Calu3 (cell line): ENCODE data around the gene MED31. TPM values are rescaled to one million over a fixed set of nuclear protein-coding genes. Genes with fewer than 3 reads are reported as not detected.

ENCODE experiments used
- BruUV-seq: library from RNA; stranded (reverse); fragments of 400-500 nt; replicated peaks from 2 replicates; lab custom pipeline; 2021; lab: Mats Ljungman, UMichigan
- CTCF ChIA-PET: fragments of 300-600 bp; sonication (Branson Sonifier 250); formaldehyde crosslinking; loops from one replicate; lab custom pipeline; 2022; ENCODE audit warnings: antibody characterized with exemption; lab: Charles Lee
- DNase-seq: peaks from one replicate; pipeline ENCODE4 v3.0.0; 2022
- H3K27ac Mint-ChIP-seq: one replicate; pipeline ENCODE4 v1.8.0; 2022; ENCODE audit warnings: mixed read lengths; ENCODE audit not compliant: unreplicated experiment
- H3K27me3 Mint-ChIP-seq: one replicate; pipeline ENCODE4 v1.8.0; 2022; ENCODE audit warnings: mixed read lengths; ENCODE audit not compliant: unreplicated experiment
- H3K36me3 Mint-ChIP-seq: one replicate; pipeline ENCODE4 v1.8.0; 2022; ENCODE audit warnings: mild to moderate bottlenecking, moderate library complexity, mixed read lengths; ENCODE audit not compliant: insufficient read depth, unreplicated experiment
- H3K4me1 Mint-ChIP-seq: one replicate; pipeline ENCODE4 v1.8.0; 2022; ENCODE audit warnings: mild to moderate bottlenecking, low read depth, mixed read lengths; ENCODE audit not compliant: unreplicated experiment
- H3K4me3 Mint-ChIP-seq: one replicate; pipeline ENCODE4 v1.8.0; 2022; ENCODE audit warnings: mild to moderate bottlenecking, low read depth, moderate library complexity, mixed read lengths; ENCODE audit not compliant: unreplicated experiment
- H3K9me3 Mint-ChIP-seq: one replicate; pipeline ENCODE4 v1.8.0; 2022; ENCODE audit warnings: low read depth, mixed read lengths; ENCODE audit not compliant: unreplicated experiment
- intact Hi-C: fragments of 100-400 bp; cut with micrococcal nuclease; formaldehyde crosslinking; loops from one replicate; pipeline ENCODE4 v1.10.0; 2022; ENCODE audit not compliant: unreplicated experiment
- total RNA-seq: library from RNA; stranded (reverse); gene quantifications from 2 replicates; pipeline ENCODE4 v1.2.3, GENCODE V29; 2022
- TF ChIP-seq, protein P1 (sequence below): fragments of 200-600 bp; IDR thresholded peaks from one replicate; pipeline ENCODE4 v1.8.0; 2022; ENCODE audit warnings: antibody characterized with exemption; ENCODE audit not compliant: unreplicated experiment

The MED31 gene
- total RNA-seq, 1 experiment from 2014 or later, result 19.9 TPM

DNA sequence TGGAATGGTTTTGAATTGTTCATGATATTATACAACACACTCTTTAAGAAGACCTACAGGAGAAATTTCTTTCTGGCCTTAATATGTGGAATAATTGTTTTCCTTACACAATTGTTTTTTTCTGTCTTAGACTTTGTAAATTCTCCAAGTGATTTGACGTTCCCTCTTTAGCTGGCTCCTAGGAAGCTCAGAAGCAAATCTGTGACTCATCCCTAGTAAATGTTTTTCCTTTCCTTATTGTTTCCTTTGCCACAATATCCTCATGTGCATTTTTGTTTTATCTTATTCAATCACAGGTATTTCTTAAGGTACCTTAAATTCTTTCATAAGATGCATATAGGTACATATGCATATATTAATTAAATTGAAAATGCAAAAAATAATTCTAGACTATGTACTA is 24.4 kb downstream of the MED31 start:
- Mint-ChIP-seq H3K27ac (peak overlapping the region; percentile 51), H3K4me3 (no peak overlapping the region), H3K27me3 (no peaks in the 10 kb centered on the region), H3K9me3 (no peaks in the 10 kb centered on the region), H3K36me3 (peaks cover 10% of the 10 kb centered on the region), H3K4me1 (peaks cover 14% of the 10 kb centered on the region)
- CTCF ChIA-PET, result interaction anchor here (0.6 kb wide), 1 partner anchor 72 kb away, joined by 4 read pairs; no protein-coding TSS in a partner anchor
- TF ChIP-seq, protein P1, sequence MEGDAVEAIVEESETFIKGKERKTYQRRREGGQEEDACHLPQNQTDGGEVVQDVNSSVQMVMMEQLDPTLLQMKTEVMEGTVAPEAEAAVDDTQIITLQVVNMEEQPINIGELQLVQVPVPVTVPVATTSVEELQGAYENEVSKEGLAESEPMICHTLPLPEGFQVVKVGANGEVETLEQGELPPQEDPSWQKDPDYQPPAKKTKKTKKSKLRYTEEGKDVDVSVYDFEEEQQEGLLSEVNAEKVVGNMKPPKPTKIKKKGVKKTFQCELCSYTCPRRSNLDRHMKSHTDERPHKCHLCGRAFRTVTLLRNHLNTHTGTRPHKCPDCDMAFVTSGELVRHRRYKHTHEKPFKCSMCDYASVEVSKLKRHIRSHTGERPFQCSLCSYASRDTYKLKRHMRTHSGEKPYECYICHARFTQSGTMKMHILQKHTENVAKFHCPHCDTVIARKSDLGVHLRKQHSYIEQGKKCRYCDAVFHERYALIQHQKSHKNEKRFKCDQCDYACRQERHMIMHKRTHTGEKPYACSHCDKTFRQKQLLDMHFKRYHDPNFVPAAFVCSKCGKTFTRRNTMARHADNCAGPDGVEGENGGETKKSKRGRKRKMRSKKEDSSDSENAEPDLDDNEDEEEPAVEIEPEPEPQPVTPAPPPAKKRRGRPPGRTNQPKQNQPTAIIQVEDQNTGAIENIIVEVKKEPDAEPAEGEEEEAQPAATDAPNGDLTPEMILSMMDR, result no peak
- intact Hi-C loops, result no loop called here
- DNase-seq, result no peak
- BruUV-seq, result no TSS peak

DNA sequence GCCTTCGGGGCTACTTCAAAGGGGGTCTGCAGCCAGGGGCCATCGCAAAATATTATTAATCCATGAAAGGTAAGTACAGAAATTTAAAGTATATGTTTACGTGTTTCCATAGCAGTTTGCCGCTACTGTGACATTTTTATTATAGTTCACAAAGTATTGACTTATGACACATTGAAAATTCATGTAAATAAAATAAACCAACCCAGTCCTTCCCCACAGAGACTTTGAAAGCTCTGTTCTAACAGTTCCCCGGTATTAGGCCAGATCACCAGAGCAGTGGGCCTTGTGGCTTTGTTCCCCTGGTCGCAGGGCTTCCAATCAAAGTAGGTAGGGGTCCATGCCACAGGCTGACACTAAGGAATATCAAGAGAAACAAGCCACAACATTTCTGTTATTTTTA is 24.8 kb downstream of the MED31 start:
- TF ChIP-seq, protein P1, result no peak
- CTCF ChIA-PET, result interaction anchor here (0.6 kb wide), 1 partner anchor 71 kb away, joined by 4 read pairs; no protein-coding TSS in a partner anchor
- peaks cover 10% of the 10 kb centered on the region for H3K36me3 Mint-ChIP-seq
- H3K27ac Mint-ChIP-seq, result peak overlapping the region; percentile 51
- no peak for DNase-seq
- H3K9me3 Mint-ChIP-seq, result no peaks in the 10 kb centered on the region
- H3K4me3 Mint-ChIP-seq, result no peak overlapping the region
- intact Hi-C loops, result no loop called here
- H3K4me1 Mint-ChIP-seq, result peaks cover 13% of the 10 kb centered on the region
- BruUV-seq, result no TSS peak
- H3K27me3 Mint-ChIP-seq, result no peaks in the 10 kb centered on the region

DNA sequence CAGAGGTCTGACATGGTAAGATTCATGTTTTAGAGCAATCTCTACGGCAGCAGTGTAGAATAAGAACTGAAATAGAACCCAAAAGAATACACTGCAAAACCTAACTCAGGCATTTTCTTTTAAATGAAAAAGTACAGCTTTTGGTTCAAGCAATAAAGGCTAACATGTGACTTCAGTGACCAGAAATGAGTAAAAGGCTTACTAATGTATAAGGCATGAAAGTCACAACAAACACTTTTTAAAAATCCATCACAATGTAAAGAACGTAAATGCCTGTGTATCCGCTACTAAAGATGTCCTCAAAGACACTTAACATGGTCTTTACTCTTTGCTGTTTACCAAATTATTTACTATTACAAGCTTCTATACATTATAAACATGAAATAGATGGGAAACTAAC is 27.5 kb downstream of the MED31 start:
- intact Hi-C loops, result no loop called here
- BruUV-seq, result no TSS peak
- CTCF ChIA-PET, result no interaction called here
- Mint-ChIP-seq H3K36me3 (peaks cover 2% of the 10 kb centered on the region), H3K27ac (no peak overlapping the region), H3K9me3 (no peaks in the 10 kb centered on the region), H3K27me3 (no peaks in the 10 kb centered on the region), H3K4me1 (no peaks in the 10 kb centered on the region), H3K4me3 (no peak overlapping the region)
- DNase-seq, result no peak
- TF ChIP-seq, protein P1, result no peak

DNA sequence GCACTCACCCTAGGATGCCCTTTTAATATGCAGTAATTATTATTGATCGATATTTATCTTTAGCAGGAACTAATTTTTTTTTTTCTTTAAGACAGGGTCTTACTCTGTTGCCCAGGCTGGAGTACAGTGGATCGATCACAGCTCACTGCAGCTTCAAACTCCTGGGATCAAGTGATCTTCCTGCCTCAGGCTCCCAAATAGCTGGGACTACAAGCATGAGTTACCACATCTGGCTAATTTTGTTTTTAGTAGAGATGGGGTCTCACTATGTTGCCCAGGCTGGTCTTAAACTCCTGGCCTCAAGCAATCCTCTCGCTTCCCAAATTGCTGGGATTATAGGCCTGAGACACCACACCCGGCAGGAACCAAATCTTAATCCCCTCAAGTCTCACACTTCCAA is 40.2 kb downstream of the MED31 start:
- peaks cover 8% of the 10 kb centered on the region for H3K4me1 Mint-ChIP-seq
- CTCF ChIA-PET, result no interaction called here
- DNase-seq, result no peak
- no TSS peak for BruUV-seq
- H3K27me3 Mint-ChIP-seq, result no peaks in the 10 kb centered on the region
- TF ChIP-seq, protein P1, result no peak
- H3K4me3 Mint-ChIP-seq, result no peak overlapping the region
- H3K9me3 Mint-ChIP-seq, result no peaks in the 10 kb centered on the region
- intact Hi-C loops, result no loop called here
- H3K36me3 Mint-ChIP-seq, result no peaks in the 10 kb centered on the region
- H3K27ac Mint-ChIP-seq, result no peak overlapping the region
